CD4-positive, alpha-beta T cell treated with Interleukin-2 at 100 ng/mL for 4 hours (primary cell): Measurements from ENCODE around the gene GRK2.

Experiments
- DNase-seq: peaks from one replicate; pipeline ENCODE4 v3.0.0-alpha.2; 2020; ENCODE audit warnings: low spot score

Gene GRK2

DNA sequence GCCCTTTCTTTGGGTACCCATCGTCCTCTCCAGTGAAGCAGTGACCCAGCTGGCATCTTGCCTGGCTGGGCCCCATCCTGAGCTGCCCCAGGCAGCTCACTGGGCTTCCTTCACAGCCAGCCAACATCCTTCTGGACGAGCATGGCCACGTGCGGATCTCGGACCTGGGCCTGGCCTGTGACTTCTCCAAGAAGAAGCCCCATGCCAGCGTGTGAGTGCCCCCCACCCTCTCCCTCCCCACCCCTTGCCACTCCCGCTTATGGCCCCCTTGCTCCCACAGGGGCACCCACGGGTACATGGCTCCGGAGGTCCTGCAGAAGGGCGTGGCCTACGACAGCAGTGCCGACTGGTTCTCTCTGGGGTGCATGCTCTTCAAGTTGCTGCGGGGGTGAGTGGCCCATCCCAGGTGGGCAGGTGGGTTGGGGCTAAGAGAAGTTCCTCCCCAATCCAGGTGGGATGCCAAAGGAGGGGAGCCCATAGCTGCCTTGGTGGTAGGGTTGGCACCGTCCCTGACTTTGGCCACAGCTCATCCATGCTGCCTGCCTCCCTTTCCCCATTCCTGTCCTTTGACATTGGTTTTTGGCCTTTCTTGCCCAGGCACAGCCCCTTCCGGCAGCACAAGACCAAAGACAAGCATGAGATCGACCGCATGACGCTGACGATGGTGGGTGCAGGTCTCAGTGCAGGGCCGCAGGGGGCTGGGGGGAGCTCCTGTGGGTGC is 16.0 kb downstream of the GRK2 start:
- no peak for DNase-seq

DNA sequence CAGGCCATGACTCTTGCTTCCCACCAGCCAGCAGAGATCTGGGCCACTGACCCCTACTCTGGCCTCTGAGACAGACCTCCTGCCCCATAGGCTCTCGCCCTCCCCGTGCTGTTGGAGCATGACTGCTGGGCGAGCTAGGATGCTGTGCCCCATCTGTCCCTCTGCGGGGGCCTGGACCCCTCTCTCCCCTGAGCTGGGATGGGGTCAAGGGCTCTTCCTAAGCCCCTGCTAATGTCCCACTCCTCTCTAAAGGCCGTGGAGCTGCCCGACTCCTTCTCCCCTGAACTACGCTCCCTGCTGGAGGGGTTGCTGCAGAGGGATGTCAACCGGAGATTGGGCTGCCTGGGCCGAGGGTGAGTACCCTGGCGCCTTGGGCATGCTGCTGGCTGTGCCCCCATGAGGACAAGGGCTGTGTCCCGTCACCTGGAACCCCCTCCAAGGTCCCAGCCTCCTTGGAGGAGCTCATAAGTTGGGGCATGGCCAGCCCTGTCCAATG is 16.7 kb downstream of the GRK2 start:
- DNase-seq = no peak

DNA sequence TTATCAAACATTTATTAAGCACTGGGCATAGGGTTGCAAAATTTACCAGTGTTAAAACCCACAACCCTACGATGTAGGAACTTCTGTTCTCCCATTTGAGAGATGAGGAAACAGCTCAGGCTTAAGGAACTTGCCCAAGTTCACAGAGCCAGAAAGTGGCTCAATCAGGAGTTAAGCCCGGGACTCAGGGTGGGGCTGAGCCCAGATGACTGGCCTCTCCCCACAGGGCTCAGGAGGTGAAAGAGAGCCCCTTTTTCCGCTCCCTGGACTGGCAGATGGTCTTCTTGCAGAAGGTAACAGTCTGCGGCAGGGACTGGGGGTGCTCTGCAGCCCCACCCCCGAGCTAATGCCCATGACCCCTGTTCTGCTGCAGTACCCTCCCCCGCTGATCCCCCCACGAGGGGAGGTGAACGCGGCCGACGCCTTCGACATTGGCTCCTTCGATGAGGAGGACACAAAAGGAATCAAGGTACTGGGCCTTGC is 17.2 kb downstream of the GRK2 start:
- no peak for DNase-seq

DNA sequence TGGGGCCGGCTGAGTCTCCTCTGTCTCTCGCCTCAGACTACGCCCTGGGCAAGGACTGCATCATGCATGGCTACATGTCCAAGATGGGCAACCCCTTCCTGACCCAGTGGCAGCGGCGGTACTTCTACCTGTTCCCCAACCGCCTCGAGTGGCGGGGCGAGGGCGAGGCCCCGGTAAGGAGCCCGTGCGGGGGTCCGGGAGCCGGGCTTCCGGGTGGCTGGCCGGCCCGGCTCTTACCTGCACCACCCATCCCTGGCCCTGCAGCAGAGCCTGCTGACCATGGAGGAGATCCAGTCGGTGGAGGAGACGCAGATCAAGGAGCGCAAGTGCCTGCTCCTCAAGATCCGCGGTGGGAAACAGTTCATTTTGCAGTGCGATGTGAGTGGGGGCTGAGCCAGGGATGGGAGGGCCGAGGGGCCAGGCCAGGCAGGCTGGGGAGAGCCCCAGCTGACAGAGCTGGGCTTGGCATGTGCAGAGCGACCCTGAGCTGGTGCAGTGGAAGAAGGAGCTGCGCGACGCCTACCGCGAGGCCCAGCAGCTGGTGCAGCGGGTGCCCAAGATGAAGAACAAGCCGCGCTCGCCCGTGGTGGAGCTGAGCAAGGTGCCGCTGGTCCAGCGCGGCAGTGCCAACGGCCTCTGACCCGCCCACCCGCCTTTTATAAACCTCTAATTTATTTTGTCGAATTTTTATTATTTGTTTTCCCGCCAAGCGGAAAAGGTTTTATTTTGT is 18.7 kb downstream of the GRK2 start:
- no peak for DNase-seq

DNA sequence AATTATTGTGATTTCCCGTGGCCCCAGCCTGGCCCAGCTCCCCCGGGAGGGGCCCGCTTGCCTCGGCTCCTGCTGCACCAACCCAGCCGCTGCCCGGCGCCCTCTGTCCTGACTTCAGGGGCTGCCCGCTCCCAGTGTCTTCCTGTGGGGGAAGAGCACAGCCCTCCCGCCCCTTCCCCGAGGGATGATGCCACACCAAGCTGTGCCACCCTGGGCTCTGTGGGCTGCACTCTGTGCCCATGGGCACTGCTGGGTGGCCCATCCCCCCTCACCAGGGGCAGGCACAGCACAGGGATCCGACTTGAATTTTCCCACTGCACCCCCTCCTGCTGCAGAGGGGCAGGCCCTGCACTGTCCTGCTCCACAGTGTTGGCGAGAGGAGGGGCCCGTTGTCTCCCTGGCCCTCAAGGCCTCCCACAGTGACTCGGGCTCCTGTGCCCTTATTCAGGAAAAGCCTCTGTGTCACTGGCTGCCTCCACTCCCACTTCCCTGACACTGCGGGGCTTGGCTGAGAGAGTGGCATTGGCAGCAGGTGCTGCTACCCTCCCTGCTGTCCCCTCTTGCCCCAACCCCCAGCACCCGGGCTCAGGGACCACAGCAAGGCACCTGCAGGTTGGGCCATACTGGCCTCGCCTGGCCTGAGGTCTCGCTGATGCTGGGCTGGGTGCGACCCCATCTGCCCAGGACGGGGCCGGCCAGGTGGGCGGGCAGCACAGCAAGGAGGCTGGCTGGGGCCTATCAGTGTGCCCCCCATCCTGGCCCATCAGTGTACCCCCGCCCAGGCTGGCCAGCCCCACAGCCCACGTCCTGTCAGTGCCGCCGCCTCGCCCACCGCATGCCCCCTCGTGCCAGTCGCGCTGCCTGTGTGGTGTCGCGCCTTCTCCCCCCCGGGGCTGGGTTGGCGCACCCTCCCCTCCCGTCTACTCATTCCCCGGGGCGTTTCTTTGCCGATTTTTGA is 19.5 kb downstream of the GRK2 start:
- peak; percentile 53 for DNase-seq

DNA sequence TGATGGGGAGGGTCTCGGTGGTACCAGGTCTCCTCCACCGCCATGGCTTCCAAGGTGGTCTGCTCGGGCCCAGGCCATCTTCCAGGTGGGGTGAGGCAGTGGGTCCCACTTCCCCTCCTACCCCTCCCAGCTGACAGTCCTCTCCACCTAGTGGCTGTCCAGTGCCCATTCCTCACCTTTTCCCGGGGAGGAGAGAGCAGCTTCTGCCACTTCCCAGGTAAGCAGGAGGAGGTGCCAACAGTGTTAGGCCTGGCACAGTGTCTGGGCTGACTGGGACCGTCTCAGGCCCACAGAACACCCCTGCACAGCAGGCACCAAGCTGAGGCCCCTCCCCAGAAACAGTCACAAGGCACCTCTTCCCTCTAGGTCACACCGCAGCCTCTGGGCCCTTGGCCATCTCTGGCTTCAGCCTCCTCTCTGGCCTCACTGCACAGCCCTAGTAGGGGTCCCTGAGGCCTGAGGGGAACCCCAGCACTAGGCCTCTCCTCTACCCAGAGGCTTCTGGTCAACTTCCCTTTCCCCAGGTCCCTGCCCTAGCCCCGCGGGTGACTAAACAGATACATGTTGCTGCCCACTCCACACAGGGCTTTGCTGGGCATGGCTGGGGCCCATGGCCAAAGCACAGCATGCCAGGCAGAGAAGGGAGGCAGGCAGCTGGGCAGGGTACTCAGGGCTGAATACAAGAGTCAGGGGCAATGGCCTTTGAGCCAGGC is 20.5 kb downstream of the GRK2 start:
- DNase-seq = no peak

DNA sequence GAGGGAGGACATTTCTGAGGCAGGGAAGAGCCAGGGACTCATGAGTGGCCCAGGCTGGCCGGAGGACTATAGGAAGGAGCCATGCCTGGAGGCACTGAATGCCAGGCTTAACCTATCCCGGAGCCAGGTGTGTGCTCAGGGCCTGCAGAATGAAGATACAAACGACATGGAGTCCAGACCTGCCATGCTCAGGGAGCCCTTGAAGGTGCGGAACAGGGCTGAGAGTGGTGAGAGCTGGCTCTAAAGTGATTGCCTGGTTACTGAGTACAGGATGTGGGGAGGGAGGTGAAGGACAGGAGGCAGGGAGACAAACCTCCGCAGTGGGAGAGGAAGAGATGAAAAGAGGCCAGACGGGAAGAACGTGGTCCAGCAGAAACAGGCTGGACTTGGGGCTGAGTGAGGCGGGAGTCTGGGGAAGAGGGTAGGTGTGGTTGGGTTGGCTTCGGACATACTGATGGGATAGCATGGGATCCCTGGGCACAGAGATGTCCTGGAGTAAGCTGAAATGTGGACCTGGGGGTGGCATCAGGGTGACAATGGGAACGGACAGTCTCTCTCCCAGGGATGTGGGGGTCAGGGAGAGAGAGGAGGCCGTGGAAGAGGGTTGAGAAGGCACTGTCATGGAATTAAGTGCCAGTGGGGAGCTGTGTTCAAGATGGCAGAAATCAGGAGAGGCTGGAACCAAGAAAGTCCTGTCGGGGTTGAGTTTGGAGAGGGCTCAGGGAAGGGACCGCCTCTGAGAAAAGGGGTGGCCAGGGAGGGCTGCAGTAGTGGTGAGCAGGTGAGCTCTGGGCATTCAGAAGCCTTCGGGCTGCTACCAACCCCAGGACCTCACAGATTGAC is 21.3 kb downstream of the GRK2 start:
- DNase-seq = peak; percentile 38

DNA sequence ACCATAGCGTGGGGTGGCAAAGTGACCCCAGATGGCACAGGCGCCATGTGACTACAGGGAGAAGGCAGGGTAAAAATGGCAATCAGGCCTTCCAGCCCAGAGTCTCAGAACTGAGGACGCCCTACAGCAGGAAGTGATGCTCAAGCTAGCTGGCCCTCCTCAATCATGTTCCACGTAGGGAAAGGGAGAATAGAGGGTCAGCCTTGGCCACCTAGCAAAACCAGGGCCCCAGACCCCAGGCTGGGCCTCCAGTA is 21.9 kb downstream of the GRK2 start:
- DNase-seq = no peak

DNA sequence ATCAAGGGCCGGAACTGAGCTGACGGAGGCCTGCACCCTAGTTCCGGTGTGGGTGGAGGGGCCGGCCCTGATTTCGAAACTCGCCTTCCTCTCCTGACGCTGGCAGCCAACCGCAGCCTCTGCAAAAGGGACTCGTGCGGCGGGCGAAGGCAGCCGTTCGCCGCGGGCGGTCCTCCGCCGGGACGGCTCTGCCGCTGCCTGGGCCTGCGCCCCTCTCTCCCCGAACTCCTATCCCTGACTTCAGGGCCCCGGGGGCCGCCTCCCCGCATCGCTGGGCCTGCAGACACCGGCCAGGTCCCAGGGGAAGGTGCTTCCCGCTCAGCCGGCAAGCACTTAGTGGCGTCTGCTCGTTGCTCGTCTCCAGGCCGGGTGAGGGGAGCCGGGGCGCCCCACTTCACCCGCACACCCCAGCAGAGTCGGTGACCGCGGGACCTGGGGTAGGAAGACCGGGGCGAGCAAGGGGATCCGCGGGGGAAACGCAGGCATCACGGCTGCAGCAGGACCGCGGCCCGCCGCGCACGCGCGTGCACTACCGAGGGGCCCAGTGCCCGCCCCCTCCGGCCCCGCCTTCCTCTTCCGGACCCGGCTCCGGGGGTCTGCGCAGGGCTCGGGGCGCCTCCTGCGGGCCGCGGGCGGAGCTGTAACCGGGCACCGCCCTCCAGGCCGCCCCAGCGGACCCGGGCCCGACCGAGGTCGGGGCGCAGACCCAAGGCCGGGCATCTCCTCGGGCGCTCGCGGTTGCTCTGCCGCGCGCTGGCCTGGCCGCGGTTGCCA is 22.4 kb downstream of the GRK2 start:
- DNase-seq = peak; percentile 86

DNA sequence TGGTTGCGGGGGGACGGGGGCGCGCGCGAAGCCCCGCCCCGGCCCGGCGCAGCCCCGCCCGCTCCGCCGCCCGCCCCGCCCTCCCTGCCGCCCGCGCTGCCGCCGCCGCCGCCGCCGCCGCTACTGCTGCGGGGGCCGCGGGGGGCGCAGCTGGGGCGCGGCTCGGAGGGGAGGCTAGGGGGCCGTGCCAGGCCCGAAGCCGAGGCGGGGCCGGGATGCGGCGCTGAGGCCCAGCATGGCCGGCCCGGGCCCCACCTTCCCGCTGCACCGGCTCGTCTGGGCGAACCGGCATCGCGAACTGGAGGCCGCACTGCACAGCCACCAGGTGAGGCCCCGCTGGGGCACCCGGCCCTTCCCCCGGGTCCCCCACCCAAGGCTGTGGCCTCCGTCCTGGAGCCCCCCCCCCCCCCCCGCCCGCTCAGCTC is 23.0 kb downstream of the GRK2 start, which contains the start of gene ANKRD13D:
Gene ANKRD13D (plus strand): TSS at position 78 of the 425 bp plus-strand sequence. CDS start 158 bp downstream, at position 236.
- DNase-seq = no peak

DNA sequence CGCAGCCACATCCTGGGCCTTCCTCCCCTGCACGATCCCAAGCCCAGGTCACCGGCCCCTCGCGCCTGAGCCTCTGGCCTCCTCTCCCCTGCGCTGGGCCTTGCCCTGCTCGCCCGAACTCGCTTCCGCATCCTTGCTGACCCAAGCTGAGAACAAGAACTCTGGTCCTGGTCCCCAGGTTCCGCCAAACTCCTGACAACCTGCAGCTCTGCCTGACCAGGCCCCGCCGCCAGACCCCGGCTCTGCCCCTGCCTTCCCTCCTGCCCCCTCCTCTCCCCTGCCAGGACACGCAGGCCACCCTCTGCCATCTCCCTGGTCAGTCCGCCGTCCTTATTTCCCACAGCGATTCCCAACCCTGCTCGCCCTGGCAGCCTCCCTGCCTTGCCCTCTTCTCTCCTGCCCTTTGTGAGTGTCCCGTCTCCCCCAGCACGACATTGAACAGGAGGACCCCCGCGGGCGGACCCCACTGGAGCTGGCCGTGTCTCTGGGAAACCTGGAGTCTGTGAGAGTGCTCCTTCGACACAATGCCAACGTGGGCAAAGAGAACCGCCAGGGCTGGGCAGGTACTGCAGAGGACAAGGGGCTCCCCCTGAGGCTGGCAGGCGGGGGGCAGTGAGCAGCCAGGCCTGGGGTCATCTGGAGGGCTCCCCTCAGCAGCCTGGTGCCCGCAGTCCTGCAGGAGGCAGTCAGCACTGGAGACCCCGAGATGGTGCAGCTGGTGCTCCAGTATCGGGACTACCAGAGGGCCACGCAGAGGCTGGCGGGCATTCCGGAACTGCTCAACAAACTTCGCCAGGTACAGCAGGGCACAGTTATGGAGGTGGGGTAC is 23.6 kb downstream of the GRK2 start:
- DNase-seq = no peak

DNA sequence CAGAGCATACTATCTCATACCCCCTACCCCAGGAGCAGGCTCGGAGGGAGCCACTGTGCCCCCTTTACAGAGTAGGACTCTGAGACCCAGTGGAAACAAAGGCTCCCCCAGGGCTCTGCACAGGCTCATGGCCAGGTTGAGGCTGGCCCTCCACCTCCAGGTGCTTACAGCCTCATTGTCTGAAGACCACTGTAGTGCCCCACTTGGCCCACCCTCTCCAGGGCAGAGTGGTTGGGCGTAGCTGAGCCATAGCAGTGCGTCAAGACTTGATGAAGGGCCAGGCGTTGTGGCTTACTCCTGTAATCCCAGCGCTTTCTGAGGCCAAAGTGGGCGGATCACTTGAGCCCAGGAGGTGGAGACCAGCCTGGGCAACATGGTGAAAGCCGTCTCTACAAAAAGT is 24.5 kb downstream of the GRK2 start:
- no peak for DNase-seq

DNA sequence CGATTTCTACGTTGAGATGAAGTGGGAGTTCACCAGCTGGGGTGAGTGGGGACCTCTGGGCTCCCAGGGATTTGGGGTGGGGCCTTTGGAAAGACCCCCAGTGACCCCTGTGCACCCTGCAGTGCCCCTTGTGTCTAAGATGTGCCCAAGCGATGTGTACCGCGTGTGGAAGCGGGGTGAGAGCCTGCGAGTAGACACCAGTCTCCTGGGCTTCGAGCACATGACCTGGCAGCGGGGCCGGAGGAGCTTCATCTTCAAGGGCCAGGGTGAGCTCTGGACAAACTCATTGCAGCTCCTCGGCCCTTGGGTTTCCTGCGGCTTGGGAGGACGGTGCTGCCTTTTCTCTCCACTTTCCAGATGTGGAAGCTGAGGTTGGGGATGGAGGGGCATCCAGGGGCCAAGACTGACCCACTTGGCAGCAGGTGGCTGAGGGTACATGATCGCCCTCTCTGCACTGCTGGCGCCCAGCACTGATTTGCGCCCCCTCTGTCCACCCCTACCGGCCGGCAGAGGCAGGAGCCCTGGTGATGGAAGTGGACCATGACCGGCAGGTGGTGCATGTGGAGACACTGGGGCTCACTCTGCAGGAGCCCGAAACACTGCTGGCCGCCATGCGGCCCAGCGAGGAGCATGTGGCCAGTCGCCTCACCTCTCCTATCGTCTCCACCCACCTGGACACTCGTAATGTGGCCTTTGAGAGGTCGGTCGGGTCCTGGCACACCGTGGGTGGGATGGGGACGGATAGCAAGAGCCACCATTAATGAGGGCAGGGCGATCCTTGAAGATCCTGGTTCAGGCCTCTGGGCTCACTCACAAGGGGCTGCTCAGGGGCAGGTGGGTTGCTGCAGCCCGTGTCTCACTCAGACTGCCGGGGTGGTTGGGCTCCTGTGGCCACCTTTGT is 25.5 kb downstream of the GRK2 start:
- no peak for DNase-seq

DNA sequence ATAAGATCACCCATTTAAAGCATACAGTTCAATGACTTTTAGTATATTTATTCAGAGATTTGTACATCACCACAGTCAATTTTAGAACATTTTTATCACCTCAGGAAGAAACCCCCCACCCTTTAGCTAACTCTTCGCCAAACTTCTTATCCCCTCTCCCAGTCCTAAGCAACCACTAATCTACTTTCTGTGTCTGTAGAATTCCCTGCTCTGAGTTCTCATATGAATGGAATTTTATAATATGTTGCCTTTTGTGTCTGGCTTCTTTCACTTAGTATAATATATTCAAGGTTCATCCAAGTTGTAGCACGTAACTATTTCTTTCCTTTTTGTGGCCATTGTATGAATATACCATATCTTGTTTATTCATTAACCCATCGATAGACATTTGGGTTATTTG is 26.4 kb downstream of the GRK2 start:
- no peak for DNase-seq

DNA sequence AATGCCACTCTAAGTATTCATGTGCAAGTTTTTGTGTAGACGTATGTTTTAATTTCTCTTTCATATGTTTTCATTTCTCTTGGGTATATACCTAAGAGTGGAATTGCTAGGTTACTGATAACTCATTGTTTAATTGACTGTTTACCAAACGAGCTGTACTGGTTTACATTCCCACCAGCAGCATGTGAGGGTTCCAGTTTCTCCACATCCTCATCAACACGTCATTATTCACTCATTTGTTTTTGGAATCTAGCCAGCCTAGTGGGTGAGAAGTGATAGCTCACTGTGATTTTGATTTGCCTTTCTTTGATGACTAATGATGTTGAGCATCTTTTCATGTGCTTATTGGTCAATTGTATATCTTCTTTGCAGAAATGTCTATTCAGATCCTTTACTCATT is 26.8 kb downstream of the GRK2 start:
- DNase-seq = peak; percentile 84

DNA sequence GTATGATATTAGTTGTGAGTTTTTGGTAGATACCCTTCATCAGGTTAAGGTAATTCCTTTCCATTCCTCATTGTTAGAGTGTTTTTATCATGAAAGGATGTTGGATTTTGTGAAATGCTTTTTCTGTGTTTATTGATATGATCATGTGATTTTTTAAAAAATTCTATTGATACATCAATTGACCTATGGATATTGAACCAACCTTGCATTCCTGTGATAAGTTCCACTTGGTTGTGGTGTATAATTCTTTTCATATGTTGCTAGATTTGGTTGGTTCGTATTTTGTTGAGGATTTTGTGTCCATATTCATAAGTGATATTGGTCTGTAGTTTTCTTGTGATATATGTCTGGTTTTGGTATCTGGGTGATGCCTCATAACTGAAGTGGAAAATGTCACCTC is 29.6 kb downstream of the GRK2 start:
- no peak for DNase-seq

DNA sequence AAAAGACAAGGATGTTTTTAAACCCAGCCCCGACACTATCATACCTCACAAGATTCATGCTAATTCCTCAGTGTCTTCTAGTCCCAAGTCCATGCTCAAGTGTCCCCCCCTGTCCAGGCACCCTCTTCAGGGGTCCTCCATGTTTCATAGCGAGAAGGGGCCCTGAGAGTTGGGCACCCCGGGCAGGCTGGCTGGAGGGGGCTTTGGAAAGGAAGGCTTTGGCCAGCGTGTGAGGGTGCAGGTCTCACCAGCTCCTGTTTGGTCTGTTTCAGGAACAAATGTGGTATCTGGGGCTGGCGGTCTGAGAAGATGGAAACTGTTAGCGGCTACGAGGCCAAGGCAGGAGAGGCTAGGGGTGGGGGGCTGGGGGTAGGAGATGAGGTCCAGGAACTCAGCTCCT is 32.5 kb downstream of the GRK2 start:
- DNase-seq = no peak
